ENCODE results near the gene EMP3.

- TF ChIP-seq CTCF (IDR thresholded peaks at IDR 0.05), result no peak
- no peak for TF ChIP-seq EP300 (IDR thresholded peaks at IDR 0.05)
- no peak for TF ChIP-seq POLR2A (IDR thresholded peaks at IDR 0.05)
- TF ChIP-seq POLR2AphosphoS5 (IDR thresholded peaks at IDR 0.05), result no peak
Measured at GRCh38 chr19:48353677-48354076, 28.3 kb downstream of the EMP3 start.

All from upper lobe of left lung (tissue), 4 donors.